NCI-H2107 (cell line): ENCODE measurements around the gene CCDC3.
"Not testable (repeated sequence)": the region's sequence is repeated elsewhere in the genome, so short reads cannot be mapped to it uniquely, and the experiment has no call there.

Experiments used
- DNase-seq: peaks from one replicate; lab custom pipeline; 2025; lab: John Stamatoyannopoulos, UW

The CCDC3 gene

DNA sequence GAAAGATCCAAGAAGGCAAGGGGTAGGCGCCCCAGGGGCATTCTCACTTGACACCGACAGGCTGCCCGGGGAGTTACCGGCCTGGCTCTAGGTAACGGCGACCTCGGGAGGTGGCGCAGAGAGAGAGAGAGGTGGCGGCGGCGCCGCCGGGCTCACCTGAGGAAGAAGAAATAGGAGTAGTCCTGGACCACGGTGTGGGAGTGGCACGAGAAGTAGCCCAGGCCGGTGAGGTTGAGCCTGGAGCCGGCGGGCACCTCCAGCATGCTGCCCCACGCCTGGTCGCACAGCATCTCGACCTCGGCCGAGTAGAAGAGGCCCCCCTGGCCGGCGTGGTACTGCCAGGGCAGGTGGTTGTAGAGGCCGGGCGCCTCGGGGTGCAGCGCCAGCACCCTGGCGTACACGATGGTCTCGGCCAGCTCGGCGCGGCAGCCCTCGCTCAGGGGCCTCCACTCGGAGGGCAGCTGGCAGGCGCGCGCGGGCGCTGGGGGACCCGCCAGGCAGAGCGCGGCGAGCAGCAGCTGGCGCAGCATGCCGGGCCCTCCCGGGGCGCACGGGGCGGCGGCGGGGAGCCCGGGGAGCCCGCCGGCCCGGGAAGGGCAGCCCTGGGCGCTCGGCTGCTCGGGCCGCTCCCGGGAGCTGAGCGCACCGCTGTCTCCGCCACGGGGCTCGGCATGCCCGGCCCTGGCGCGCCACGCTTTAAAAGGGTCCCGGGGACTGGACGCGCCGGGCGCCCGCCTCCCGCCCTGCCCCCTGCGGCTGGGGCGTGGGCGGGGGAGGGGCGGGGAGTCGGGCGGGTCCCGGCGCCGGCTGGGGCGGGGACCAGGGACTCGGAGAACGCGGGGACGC is at the start of gene CCDC3:
TSS of gene CCDC3 (minus strand) at position 673 of the 846 bp plus-strand sequence. CDS start at position 530, 143 bp downstream.
- DNase-seq = no peak

DNA sequence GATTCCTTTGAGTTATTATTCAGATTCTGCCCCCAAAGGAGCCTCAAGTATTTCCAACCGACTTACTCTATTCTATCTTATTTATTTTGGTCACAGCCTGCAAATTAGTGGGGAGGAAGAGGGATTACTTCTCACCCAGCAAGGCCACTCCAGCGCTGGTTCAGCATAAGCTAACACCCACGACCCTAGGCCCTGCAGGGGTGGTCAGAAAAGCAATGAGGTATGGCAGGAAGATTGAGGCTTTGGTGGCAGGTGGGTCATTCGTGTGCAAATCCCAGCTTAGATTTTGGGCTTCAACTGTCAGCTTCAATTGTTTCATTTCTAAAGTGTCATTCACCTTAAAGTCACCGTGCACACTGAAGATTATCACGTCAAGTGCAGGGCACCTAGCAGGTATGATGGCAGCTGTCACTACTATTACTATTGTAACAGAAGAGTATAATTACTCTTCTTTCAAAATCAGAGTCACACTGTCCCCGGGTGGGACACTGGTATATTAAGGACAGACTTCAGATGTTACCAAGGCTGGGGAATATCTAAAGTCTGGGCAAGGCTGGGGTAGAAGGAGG is 49.7 kb upstream of the CCDC3 start:
- DNase-seq = no peak

DNA sequence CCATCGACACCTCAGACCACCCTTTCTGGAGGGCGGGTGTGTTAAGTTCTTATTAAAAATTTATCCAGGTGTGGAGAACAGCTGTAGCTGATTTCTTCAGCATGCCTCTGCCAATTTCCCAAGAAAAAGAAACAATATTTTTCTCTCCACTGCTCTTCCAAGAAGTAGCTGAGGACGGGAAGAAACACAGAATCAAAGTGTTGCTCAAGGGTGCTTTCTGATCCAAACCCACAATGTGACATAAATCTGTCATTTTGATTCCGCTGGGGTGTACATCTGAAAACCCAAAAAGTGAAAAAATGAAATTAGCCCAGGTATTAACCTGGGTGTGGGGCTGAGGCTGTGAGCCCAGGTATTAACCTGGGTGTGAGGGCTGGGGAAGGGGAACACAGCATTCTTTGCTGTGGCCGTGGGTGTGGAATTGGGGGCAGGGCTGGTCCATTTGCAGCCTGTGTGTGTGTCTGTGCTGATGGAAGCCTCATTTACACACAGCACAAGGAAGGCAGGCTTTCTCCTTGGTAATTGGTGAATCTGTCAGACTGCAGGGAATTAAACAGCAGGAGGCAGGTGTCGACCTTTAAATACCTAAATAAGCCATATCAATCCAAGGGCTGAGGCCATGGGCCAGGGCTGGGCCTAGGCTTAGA is 48.4 kb upstream of the CCDC3 start:
- no peak for DNase-seq

DNA sequence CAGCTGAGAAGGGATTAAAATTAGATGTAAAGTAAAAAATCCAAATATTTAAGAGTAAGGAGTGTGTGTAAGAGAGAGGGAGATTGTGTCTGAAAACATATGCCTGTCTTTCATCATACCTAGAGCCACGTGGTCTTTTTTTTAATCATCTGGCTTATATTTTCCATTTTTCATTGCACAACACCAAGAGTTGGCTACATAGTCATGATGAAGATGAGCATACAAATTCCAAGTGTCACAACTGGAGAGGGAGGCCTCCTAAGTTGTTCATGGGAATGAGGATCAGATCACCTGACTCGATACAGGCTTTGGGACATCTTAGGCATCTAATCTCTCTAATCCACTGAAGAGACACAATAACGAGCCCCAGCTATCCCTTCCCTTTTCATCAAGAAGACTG is 47.2 kb upstream of the CCDC3 start:
- no peak for DNase-seq

DNA sequence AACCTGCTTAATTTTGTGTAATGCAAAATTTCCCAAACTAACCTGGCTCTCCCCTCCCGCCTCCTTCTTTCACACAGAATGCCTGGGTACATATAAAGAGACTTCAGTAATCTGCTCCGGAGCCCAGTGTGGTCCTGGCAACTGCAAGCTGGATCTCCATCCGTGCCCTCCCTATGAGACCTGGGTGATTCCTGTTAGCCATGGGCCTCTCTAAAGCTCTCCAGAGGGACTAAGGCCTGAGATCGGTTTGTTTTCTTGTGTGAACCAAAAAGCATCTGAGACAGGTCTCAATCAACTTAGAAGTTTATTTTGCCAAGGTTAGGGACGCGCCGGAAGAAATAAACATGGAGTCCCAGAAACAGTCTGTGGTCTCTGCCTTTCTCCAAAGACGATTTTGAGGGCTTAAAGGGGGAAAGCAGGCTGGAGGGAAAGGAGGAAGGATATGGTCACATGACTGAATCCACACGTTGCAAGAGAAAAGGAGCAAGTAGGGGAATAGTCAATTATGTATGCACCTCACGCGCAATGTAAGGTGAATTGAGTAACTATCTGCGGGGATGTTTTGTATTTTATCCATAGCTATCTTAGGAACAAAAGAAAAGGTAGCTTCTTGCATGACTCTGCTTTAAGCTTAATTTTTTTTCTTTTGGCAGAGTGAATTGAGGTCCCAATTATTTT is 46.2 kb upstream of the CCDC3 start:
- DNase-seq = no peak

DNA sequence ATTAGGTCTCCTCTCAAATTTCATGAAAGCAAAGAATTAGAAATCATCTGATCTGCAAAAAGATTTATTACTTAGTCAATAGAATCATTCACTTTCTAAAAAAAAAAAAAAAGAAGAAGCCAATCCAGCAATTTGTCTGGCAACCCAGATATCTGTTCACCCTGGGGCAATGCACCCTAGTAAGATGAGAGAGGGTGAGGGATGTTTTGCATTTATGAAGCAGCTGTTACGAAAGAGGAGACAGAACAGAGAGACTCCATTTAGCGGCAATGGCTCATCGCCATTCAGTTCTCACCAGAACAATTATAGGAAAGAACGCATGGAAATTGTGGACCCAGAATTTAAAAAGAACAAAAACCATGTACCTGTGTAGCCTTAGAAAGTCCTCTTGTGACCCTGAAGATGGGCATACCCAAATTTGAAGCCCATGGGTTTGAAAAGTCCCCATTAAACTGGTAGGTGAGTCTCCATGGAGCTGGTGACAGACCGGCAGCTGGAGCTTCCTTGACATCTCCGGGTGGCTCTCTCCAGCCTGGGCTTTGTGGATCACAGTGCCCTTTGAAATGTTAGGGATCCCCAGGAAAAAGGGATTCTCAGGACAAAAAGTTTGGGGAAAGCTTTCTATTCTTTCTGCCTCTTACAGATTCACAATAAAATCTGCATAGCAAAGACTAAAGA is 45.5 kb upstream of the CCDC3 start:
- no peak for DNase-seq

DNA sequence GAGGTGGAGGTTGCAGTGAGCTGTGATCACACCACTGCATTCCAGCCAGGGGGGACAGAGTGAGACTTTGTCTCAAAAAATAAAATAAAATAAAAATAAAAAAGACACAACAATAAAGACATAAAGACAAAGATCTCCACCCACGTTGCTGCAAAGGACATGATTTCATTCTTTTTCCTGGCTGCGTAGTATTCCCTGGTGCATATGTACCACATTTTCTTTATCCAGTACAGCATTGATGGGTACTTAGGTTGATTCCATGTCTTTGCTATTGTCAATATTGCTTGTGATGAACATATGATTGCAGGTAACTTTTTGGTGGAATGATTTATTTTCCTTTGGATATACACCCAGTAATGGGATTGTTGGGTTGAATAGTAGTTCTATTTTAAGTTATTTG is 42.0 kb upstream of the CCDC3 start:
- DNase-seq = no peak

DNA sequence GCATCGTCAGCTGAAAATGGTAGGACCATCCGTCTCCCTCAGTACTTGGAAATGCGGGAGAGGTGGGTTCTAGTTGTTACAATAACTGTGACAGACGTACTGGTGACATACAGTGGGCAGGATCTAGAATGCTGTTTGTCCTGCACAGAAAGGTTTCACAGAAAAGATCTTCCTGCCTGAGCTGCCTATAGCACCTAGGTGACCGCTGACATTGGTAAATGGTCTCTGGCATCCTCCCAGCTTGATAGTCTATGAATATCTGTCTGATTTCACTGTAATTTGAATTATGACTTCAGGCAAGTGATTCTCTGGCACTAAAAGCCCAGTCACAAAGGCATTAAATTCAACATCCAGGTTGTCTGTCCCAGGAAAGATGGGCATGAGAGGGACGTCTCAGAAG is 38.2 kb upstream of the CCDC3 start:
- no peak for DNase-seq

DNA sequence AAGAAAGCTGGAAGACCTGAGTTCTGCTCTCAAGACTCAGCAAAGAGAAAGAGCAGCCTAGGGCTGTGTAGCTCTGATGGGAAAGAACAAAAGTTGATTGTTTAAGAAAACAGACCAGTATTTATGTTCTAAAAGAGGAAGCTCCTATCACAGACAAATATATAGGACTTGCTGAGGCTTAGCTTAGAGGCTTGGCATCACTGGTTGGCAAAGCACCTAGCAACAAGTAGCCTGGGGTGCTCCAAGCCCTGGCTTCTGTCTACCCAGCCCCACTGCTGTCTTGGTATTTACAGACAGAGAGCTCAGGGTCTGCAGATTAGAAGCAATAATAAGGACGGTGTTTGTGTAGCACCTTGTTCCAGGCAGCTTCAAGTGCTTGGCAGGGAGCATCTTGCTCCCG is 36.9 kb upstream of the CCDC3 start:
- no peak for DNase-seq

DNA sequence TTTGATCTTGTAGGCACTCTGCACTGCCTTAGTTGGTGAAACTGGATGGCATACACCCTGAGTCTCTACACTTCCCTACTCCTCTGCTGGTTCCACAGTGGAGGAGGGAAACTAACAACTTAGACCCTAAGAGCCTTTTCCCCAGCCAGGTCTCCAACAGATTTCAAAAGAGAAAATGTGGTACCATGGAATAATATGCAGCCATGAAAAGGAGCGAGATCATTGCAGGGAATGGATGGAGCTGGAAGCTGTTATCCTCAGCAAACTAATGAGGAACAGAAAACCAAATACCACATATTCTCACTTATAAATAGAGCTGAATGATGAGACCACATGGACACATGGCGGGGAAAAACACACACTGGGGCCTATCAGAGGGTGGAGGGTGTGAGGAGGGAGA is 36.3 kb upstream of the CCDC3 start:
- no peak for DNase-seq

DNA sequence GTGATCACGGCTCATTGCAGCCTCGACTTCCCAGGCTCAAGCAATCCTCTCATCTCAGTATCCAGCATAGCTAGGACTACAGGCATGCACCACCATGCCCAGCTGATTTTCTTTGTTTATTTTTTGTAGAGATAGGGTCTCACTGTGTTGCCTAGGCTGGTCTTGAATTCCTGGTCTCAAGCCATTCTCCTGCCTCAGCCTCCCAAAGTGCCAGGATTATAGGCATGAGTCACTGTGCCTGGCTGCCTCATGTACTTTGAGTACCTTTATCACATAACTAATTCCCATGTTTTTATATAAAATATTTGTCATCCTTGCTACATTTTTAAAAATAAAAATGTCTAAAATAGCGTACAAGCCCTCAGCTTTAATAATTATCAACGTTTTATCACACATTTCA is 35.3 kb upstream of the CCDC3 start:
- DNase-seq = no peak

DNA sequence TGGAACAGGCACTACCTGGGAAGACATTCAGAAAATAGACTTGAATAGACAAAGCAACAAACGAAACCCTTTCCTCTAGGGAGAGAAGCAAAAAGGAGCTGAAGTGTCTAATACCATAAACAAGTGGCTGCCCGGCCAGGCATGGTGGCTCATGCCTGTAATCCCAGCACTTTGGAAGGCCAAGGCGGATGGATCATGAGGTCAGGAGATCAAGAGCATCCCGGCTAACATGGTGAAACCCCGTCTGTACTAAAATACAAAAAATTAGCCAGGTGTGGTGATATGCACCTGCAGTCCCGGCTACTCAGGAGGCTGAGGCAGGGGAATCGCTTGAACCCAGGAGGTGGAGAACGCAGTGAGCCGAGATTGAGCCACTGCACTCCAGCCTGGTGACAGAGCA is 34.2 kb upstream of the CCDC3 start:
- DNase-seq = not testable (repeated sequence)

DNA sequence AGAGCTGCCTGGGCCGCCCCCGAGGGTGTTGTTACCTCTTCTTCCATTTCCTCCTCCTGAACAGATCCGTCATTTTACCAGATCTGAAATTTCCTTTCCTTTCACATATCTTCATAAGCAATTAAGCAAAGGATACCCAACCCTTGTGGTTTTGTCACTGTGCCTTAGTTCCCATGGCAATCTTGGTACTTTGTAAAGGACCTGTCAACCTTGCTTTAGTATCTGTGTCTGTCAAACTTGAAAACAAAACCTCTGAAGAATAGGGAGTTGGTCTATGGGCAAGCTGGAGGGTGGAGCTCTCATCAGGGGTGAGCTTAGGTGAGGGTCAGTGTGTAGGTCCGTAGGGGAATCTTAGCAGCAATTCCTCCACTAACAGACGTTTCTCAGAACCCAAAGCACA is 25.4 kb upstream of the CCDC3 start:
- no peak for DNase-seq

DNA sequence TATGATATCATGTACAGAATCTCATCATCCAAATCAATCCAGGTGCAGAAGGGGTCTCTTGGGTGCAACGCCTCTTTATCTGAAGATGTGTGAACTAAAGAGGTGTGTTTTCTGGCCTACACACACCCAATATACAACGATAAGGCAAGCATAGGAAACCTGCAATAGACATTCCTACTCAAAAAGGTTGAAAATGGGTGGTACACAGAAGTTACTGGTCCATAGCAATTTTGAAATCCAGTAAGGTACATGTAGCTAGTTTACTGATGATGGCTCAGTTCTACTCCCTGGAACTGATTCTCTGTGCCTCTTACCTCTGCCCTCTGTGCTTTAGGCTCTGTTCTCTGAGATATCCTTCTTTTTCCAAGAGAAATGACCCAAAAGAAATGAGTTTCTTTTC is 22.2 kb upstream of the CCDC3 start:
- DNase-seq = no peak

DNA sequence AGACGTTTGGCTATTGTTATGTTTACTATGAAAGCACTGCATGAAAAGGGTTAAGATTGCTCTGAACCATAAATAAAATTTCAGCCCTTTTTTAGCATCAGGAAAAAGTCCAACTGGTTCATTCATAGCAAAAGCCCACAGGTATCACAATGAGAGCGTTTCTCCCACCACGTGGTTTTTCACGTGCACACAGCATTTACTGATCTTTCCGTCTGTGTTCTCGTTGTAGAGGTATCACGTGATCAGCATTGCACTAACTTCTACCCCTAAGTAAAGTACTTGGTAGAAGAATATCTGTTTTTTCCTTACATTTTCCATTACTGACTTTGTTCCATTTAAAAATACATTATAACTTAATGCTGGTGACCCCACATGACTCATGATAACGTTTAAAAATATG is 17.8 kb upstream of the CCDC3 start:
- DNase-seq = no peak

DNA sequence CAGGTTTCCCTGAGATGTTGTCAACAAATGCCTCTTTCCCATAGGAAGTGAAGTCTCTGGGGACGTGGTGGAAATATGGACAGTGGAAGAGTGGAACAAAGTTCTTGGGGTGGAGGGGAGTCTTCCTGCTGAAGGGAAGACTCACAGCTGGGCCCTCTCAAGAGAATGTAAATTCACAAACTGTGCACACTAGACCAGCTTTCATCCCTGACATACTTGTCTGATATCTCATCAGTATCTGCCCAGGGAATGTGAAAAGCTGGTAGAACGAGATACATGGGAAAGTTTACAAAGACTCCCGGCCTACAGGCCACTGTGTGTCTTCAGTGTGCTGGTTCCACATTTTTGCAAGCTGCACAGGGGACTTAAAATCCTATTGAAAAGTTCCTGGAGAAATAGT is 16.7 kb upstream of the CCDC3 start:
- no peak for DNase-seq

DNA sequence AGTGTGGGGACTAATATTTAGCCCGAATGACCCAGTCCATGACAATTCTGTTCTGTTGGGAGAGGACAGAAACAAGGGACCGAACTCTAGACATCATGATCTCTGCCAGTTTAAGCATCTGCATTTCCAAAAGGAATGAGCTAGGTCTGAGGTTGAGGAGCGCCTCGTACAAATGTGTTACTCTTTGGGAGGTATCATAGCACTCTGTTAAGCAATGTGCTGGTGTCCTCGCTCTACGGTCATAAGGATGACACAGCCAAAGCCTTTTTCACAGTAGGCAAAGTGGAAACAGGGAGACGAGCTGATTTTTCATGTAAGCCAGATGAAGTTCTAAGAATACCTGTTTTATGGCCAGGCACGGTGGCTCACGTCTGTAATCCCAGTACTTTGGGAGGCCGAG is 15.4 kb upstream of the CCDC3 start:
- no peak for DNase-seq

DNA sequence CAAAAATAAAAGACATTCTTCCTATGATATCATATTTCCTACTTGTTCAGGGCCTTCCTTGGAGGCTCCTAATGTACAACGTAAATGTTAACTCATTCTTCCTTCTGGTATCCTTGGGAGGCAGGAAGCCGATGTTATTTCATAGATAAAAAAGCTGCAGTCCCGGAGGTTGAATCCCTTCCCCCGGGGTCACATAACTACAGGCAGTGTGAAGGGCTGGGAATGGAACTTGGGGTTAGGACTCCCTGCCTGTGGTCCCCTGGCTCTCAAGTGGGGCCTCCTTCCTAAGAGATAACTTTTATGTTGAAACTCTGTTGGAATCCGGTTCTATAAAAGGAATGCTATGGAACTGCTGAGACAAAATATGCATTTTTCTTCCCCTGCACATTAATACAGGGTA is 14.9 kb upstream of the CCDC3 start:
- DNase-seq = no peak

DNA sequence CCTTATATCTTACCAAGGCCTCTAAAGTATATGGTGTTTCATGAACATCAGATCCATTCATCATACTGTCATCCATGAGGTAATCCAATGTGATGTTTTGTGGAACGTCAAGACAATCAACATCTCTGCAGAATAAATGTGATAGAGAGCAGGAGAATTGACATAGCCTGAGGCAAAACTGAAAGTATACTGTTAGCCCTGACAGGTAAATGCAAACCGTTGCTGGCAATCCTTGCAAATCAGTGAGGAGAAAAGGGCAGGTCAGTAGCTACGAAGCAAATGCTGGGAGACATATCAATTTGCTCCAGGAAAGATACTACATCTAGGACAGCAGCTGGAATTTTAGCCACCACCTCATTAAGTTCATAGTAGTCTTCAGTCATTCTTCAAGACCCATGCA is 4.5 kb upstream of the CCDC3 start:
- DNase-seq = no peak

DNA sequence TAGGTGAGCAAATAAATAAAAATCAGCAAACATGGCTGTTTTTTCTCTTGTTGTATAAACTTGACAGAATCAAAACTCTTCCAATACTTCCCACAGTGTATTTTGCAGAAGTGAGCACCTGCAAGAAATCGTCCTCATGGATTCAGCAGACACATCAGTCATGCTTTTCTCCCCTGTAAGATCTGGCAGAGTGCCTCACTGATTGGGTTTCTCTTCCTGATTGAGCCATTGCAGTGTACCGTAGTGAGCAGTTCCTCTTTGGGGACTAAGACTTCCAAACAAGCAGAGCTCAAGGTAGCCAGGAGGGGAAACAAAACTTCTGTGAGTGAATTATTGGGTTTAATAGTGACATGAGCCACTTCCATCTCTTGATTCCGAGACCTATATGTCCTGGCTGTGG is 2.2 kb upstream of the CCDC3 start:
- DNase-seq = no peak

DNA sequence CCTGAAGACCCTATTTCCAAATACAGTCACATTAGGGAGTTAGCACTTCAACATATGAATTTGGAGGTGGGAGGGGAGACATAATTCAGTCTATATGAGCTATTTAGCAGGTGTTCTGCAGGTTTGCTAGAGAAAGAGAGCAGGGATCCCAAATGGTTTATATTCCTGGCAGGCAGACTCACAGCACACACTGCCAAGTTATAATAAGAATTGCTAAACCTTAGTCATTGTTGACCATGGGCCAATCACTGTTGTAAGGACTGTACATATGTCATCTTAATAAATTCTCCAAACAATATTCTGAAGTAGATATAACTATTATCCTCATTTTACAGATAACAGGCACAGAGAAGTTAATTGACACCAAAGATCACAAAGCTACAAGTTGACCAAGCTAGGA is 1.5 kb upstream of the CCDC3 start:
- no peak for DNase-seq

DNA sequence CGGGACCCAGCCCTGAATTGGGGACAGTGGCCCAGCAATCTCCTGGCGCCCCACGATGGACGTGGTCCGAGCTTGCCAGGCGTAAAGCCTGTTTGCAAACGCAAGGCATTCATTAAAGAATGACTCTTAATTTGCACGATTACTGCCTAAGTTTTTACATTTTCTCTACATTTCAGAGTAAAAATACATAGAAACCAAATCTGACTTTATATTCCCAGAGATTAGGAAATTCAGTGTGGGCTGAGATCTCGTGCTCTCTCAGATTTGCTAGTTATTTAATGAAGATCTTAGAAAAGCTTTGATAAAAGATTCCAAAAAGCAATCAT is 337 bp upstream of the CCDC3 start:
- DNase-seq = no peak

DNA sequence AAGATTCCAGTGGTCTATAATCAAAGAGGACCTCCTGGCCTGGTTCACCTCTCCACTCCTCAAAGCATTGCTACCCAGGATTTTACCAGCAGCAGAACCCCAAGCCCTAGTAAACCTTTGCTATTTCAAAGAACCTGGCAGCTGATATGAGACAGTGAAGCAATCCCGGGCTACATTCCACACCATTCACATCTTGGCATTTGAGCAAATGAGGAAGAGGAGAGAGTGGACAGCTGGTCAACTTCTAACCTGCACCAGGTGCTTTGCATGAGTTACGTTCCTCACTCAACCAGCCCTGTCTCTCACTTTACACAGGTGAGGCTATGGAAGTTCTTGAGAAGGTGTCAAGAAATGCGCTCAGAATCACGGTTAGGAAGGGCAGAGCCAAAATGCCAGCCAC is 1.1 kb downstream of the CCDC3 start:
- no peak for DNase-seq
